Endodermal cell (in vitro differentiated cells): ENCODE data around the gene RGS6. TPM values are rescaled to one million over a fixed set of nuclear protein-coding genes. Genes with fewer than 3 reads are reported as not detected.
A peak's percentile ranks its signal among the peaks of the same experiment; 100 is the strongest.

Experiments
- DNase-seq: peaks from one replicate; pipeline ENCODE4 v3.0.0-alpha.2; 2017
- H3K27ac ChIP-seq: 2 replicates; pipeline ENCODE4 v1.5.1; 2013; ENCODE audit warnings: mild to moderate bottlenecking, low read depth, low read length, moderate library complexity
- H3K27me3 ChIP-seq: 2 replicates; pipeline ENCODE4 v1.6.1; 2013; ENCODE audit warnings: mild to moderate bottlenecking, low read length, moderate library complexity; ENCODE audit not compliant: insufficient read depth, control insufficient read depth, poor library complexity, severe bottlenecking
- H3K36me3 ChIP-seq: 2 replicates; pipeline ENCODE4 v1.7.0; 2013; ENCODE audit warnings: mild to moderate bottlenecking, low read length, moderate library complexity; ENCODE audit not compliant: control insufficient read depth, insufficient read depth
- H3K4me1 ChIP-seq: one replicate; pipeline ENCODE4 v1.7.0; 2013; ENCODE audit warnings: low read length; ENCODE audit not compliant: control insufficient read depth, insufficient read depth
- H3K4me3 ChIP-seq: 2 replicates; pipeline ENCODE4 v1.5.1; 2013; ENCODE audit warnings: mild to moderate bottlenecking, low read length, moderate library complexity
- H3K9ac ChIP-seq: 2 replicates; pipeline ENCODE4 v1.6.1; 2013; ENCODE audit warnings: mild to moderate bottlenecking, low read length, moderate library complexity; ENCODE audit not compliant: poor library complexity, severe bottlenecking; ENCODE audit errors: extremely low read depth
- H3K9me3 ChIP-seq: 2 replicates; pipeline ENCODE4 v1.6.1; 2013; ENCODE audit warnings: mild to moderate bottlenecking, low read length, moderate library complexity; ENCODE audit not compliant: control insufficient read depth
- H3K27ac Mint-ChIP-seq: 2 replicates; pipeline ENCODE4 v1.8.0; 2020; ENCODE audit warnings: mixed read lengths
- H3K27me3 Mint-ChIP-seq: 2 replicates; pipeline ENCODE4 v1.8.0; 2021; ENCODE audit warnings: mild to moderate bottlenecking, mixed read lengths; ENCODE audit not compliant: insufficient read depth
- H3K36me3 Mint-ChIP-seq: 2 replicates; pipeline ENCODE4 v1.8.0; 2020; ENCODE audit warnings: low read depth, mixed read lengths
- H3K4me1 Mint-ChIP-seq: 2 replicates; pipeline ENCODE4 v1.8.0; 2020; ENCODE audit warnings: mixed read lengths
- H3K4me3 Mint-ChIP-seq: 2 replicates; pipeline ENCODE4 v1.8.0; 2020; ENCODE audit warnings: mild to moderate bottlenecking, moderate library complexity, mixed read lengths
- H3K9me3 Mint-ChIP-seq: 2 replicates; pipeline ENCODE4 v1.8.0; 2020; ENCODE audit warnings: mild to moderate bottlenecking, mixed read lengths
- WGBS, 2 experiments: methylation state at CpG; one replicate each; pipeline versions ENCODE4 v1.1.5 to v1.1.7; 2013; ENCODE audit warnings: missing lambda C conversion rate in 2 of 2, mixed read lengths in 1 of 2; ENCODE audit not compliant: insufficient coverage in 1 of 2, insufficient read length in 1 of 2; 5-methylcytosine and 5-hydroxymethylcytosine counted together
- total RNA-seq, 2 donors: library from RNA; stranded (reverse); fragmentation: NEBNext Ultra II Directional in 1 of 2; extraction: Animal tissue kit (Norgen Biotek cat#: 25700) in 1 of 2; gene quantifications; 2 replicates in 1 of 2; 3 replicates in 1 of 2; pipeline ENCODE4 v1.2.1, GENCODE V29; 2021
- TF ChIP-seq, protein P1 (sequence below): fragments of 200-600 bp; sonication (generic); conservative IDR thresholded peaks from 2 replicates; pipeline ENCODE4 v1.5.0; 2021; ENCODE audit warnings: antibody characterized with exemption, mild to moderate bottlenecking

RGS6 gene
- total RNA-seq, 2 donors from 2014 or later: 10.1 to 16.3 TPM

DNA sequence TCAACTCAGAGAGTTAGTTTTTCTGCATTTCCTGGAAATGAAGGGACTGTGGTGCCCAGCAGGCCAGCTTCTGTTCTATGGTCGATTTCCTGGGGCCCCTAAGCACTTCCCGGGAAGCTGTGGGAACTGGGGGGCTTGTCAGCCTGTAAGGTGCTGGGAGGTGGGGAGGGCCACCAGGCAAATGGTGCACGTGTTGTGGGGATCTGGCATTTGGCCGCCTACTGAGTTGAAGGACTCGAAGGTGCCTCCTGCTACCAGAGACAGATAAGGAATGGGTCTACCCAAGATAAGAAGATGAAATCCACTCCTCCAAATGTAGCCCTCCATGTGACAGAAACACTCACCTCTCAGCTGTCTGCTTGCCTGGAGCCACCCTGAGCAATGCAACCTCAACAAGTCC is 620.0 kb downstream of the RGS6 start:
- no peaks in the 10 kb centered on the region for H3K36me3 Mint-ChIP-seq
- TF ChIP-seq, protein P1, sequence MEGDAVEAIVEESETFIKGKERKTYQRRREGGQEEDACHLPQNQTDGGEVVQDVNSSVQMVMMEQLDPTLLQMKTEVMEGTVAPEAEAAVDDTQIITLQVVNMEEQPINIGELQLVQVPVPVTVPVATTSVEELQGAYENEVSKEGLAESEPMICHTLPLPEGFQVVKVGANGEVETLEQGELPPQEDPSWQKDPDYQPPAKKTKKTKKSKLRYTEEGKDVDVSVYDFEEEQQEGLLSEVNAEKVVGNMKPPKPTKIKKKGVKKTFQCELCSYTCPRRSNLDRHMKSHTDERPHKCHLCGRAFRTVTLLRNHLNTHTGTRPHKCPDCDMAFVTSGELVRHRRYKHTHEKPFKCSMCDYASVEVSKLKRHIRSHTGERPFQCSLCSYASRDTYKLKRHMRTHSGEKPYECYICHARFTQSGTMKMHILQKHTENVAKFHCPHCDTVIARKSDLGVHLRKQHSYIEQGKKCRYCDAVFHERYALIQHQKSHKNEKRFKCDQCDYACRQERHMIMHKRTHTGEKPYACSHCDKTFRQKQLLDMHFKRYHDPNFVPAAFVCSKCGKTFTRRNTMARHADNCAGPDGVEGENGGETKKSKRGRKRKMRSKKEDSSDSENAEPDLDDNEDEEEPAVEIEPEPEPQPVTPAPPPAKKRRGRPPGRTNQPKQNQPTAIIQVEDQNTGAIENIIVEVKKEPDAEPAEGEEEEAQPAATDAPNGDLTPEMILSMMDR: no peak
- H3K27me3 ChIP-seq: peaks cover 12% of the 10 kb centered on the region
- H3K9me3 ChIP-seq: no peaks in the 10 kb centered on the region
- H3K4me1 ChIP-seq: no peaks in the 10 kb centered on the region
- no peaks in the 10 kb centered on the region for H3K36me3 ChIP-seq
- peak; percentile 48 for DNase-seq
- H3K4me3 ChIP-seq: no peak overlapping the region
- H3K4me3 Mint-ChIP-seq: no peak overlapping the region
- WGBS, 2 experiments: 66 to 100% methylated on average over 1 to 5 of the region's 5 CpGs
- H3K27ac ChIP-seq: no peak overlapping the region
- H3K9ac ChIP-seq: no peak overlapping the region
- no peak overlapping the region for H3K27ac Mint-ChIP-seq
- H3K4me1 Mint-ChIP-seq: peaks cover 12% of the 10 kb centered on the region
- peaks cover 16% of the 10 kb centered on the region for H3K27me3 Mint-ChIP-seq
- no peaks in the 10 kb centered on the region for H3K9me3 Mint-ChIP-seq

DNA sequence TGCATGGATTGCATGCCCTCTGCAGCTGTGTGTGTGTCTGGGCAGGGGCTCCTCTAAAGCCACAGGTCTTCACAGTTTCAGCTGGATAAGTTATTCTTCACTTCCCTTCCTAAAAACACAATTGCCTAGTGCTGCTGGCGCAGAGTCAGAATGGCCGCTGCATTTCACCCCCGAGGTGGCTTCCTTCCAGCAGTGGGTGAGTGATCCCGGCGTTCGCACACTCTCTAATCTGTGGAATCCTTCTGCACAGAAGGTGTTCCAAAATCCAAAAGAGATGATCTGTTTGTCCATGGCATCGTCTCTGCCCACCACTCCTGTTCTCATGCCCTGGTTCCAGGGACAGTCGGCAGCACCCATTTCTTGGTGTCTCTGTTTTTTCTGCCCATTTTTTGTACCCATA is 620.9 kb downstream of the RGS6 start:
- Mint-ChIP-seq H3K36me3 (no peaks in the 10 kb centered on the region), H3K27ac (no peak overlapping the region), H3K4me1 (peaks cover 13% of the 10 kb centered on the region), H3K27me3 (peaks cover 16% of the 10 kb centered on the region), H3K9me3 (no peaks in the 10 kb centered on the region), H3K4me3 (no peak overlapping the region)
- H3K4me3 ChIP-seq: no peak overlapping the region
- peaks cover 12% of the 10 kb centered on the region for H3K27me3 ChIP-seq
- H3K27ac ChIP-seq: no peak overlapping the region
- H3K4me1 ChIP-seq: no peaks in the 10 kb centered on the region
- no peaks in the 10 kb centered on the region for H3K9me3 ChIP-seq
- DNase-seq: no peak
- no peaks in the 10 kb centered on the region for H3K36me3 ChIP-seq
- WGBS, 2 experiments: 93 to 97% methylated on average over 8 of the region's 8 CpGs
- TF ChIP-seq, protein P1: no peak
- H3K9ac ChIP-seq: no peak overlapping the region

DNA sequence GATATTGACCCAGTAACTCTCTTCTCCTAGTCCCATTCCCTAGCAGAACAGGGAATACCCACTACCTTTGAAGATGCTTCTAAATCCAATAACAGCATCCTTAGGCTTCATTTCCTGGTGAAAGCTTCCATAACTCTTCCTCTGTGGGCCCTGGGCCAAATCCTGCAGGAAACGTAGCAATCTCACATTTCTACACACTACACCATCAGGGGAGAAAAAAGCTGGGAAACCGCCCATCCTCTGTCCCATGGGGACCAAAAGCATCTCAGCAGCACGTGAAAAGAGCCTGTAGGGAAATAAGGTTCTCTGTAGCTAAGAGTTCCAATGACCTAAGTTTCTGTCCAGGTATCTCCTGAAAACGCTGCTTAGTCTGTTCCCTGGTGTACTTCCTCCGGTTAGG is 621.4 kb downstream of the RGS6 start:
- WGBS, 2 experiments: 48 to 81% methylated on average over 3 to 5 of the region's 5 CpGs
- Mint-ChIP-seq H3K4me1 (peaks cover 15% of the 10 kb centered on the region), H3K9me3 (no peaks in the 10 kb centered on the region), H3K27ac (no peak overlapping the region), H3K27me3 (peaks cover 16% of the 10 kb centered on the region), H3K36me3 (no peaks in the 10 kb centered on the region), H3K4me3 (no peak overlapping the region)
- H3K36me3 ChIP-seq: no peaks in the 10 kb centered on the region
- TF ChIP-seq, protein P1: no peak
- no peak overlapping the region for H3K4me3 ChIP-seq
- no peaks in the 10 kb centered on the region for H3K9me3 ChIP-seq
- no peak overlapping the region for H3K9ac ChIP-seq
- H3K27me3 ChIP-seq: peaks cover 12% of the 10 kb centered on the region
- no peak overlapping the region for H3K27ac ChIP-seq
- H3K4me1 ChIP-seq: no peaks in the 10 kb centered on the region
- peak; percentile 18 for DNase-seq
